Stimulated activated CD4-positive, alpha-beta T cell treated with anti-CD3 and anti-CD28 coated beads, Interleukin-4, amount 100 ng/mL, for 48 hours (primary cell): ENCODE results near the gene TEAD3.
A peak's percentile ranks its signal among the peaks of the same experiment; 100 is the strongest.

Source experiments
- DNase-seq, 2 donors: peaks; one replicate each; pipeline ENCODE4 v3.0.0-alpha.2; 2020; ENCODE audit warnings: low read depth in 2 of 2

TEAD3 gene

DNA sequence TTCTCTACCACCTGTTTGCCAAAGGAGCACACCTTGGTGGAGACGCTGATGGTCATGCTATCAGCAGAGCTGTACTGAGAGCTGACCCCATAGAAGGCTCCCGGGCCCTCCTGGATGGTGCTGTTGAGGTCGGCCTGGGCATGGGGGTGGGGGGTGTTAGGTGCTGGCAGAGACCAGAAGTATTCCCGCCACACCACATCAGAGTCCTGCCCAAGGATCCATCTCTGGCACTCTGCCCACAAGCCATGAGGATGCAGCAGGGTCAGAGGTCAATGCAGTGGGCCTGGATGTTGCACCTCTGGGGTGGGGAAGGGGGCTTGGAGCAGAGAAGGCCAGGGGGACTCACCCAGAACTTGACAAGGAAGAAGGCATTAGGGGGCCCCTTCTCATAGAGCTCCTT lies 21.3 kb downstream of the TEAD3 start:
- no peak for DNase-seq

DNA sequence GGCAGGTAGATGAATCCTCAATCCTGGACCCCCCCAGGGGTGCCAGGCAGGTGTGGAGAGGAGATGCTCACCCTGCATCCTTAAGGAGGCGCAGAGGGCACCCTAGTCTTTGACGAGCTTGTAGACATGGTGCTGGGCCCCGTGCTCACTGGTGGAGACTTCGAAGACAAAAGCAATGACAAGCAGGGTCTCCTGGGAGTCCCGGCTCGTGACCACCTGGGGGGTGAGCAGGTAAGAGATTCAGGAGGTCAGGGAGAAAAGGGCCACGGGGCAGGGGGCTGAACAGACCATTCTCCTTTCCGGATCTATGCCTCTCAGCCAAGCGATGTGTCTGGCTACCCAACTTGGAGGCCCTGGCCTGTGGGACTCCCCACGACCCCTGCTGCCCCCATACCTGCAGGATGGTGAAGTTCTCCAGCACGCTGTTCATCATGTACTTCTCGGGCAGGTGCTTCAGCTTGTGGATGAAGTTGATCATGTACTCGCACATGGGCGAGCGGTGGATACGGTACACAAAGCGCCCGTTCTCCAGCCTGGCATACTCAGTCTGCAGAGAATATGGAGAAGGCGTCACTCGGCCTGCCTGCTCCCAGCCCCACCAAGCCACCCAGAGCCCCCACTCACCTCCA lies 21.8 kb downstream of the TEAD3 start:
- DNase-seq = no peak

DNA sequence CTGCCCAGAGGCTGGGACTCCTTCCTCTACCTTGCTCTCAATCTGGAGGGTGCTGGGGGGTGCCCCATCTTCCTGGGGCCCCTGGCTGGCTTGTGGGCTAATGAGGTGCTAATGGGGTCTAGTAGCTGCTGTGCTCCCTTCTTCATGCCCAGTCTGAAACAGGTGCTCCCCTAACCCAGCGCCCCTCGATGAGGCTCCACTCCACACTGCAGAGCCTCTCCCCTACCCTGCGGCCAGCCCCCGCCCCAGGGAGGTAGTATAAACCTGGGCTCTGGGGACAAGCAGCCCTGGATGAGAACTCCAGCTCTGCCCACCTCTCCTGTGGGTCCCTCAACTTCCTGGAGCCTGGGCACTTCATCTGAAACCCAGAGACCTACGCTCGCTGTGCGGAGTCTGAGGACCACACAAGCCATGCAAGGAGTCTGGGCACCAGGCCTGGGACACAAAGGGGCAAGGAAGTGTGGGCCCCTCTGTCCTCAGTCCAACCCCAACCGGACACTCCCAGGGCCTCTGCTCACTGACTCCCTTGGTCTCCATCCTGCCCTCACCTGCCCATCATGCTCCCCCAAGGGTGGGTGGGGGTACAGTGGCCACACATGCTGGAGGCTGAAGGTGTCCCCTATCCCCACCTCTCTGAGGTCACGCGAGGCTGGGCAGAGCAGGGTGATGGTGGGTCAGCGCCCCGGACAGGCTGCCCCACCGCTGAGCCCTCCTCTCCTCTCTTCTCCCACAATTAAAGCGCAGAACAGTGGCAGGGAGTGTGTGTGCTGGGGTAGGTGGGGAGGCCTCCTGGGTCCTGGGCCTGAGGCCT lies 22.5 kb downstream of the TEAD3 start:
- DNase-seq = no peak

DNA sequence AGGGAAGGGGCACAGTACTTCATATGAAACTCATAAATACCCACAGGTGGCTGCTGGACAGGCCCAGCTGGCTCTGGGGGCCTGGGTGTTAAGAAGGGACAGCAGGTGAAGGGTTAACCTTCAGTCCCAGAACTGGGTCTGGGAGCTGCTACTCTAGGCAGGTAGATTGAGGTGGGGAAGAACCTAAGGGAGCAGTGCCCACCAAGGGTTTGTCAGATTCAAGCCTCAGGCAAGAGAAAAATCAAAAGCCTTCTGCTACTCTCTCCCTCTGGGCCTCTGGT lies 23.1 kb downstream of the TEAD3 start:
- no peak for DNase-seq

DNA sequence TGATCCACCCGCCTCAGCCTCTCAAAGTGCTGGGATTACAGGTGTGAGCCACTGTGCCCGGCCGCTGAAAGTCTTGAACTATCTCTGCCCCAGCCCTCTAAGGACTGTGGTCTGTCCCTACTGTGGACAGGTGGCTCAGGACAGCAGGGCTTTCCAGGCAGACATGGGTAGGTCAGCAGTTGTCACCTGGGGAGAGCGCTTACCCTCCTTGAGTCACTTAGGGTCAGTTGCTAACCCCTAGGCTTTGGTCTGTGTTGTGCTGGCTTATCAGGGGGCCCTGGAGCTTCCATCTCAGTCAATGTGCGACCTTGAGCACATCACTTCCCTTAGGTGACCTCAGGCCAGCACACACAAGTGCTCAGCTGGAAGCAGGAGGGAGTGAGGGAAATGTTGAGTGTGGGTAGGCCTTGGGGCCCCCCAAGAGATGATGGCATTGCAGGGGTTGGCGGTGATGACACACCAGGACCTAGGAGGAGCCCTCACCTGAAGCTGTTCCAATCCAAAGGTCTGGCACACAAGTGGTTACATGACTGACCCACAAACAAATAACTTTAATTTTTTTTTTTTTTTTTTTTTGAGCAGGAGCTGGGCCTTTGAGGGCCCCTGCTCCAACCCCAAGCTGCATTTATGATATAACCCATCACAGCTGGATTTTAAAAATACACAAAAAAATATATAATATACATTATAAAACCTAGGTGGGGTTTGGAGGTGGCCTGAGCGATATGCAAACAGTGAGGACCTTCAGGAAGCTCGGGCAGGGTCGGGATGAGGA lies 23.6 kb downstream of the TEAD3 start:
- DNase-seq = no peak

DNA sequence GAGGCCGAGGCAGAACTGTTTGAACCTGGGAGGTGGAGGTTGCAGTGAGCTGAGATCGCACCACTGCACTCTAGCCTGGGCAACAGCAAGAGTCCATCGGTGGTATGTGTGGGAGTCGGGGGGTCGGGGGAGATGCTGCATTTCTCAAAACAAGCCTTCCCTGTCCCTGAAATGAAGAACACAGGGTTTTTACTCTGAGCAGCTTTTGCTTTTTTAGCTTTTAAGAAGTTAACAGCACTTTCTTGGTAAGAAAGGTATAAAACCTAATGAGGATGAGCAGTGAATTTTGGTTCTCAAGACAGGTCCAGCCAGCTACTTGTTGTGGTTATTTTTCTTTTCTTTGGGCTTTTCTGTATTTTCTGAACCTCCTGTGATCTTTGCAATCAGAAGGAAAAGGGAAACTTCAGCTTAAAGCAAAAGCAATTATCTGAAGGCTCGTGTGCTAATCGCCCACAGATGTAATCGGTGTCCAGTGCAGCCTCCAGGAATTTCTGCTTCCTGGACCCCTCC lies 25.0 kb downstream of the TEAD3 start:
- DNase-seq = no peak

DNA sequence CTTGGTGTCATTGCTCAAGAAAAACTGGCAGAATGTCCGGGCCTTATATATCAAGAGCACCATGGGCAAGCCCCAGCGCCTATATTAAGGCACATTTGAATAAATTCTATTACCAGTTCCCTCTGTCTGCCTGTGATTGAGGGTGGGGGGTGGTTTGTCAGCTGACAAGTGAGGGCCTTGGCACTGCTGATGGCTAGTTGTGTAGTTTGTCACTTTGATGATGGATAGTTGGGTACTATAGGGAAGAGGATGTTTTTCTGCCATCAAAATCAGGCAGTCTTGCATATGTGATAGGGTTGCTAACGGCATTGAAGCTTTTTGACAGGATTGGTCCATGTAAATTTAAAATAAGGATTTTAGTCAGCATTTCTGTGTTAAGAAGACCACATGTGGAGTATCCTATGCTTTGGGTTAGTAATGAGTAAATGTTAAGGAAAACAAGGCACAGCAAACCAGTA lies 26.2 kb downstream of the TEAD3 start:
- DNase-seq = no peak

DNA sequence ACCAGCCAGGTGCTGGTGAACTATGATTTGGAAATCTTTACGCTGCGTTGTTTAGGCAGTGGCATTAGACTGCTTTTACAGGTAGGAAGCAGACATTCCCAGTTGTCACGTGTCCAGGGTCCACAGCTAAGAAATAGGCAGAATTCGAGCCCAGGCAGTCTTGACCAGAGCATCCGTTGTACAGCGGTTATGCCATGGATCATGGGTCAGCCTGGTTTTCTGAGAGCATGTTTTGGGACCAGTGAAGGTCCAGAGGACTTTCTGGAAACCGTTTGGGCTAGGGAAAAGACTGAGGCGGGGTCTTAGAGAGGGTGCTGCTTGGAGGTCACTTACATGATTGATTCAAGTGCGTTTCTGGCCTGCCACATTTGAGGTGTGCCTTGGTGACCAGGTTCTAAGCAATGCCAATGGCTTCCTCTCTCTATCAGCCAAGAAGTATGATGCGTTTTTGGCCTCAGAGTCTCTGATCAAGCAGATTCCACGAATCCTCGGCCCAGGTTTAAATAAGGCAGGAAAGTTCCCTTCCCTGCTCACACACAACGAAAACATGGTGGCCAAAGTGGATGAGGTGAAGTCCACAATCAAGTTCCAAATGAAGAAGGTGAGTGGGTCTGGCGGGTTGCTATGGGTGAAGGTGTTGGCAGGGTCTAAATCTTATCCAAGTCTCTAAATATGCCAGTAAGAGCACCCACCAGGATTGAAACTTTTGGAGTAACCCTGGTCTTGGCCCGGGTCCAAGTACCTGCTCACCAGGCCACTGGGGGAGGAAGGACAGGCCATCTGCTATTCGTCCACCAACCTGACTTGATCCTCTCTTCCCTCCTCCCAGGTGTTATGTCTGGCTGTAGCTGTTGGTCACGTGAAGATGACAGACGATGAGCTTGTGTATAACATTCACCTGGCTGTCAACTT lies 26.9 kb downstream of the TEAD3 start:
- DNase-seq = no peak

DNA sequence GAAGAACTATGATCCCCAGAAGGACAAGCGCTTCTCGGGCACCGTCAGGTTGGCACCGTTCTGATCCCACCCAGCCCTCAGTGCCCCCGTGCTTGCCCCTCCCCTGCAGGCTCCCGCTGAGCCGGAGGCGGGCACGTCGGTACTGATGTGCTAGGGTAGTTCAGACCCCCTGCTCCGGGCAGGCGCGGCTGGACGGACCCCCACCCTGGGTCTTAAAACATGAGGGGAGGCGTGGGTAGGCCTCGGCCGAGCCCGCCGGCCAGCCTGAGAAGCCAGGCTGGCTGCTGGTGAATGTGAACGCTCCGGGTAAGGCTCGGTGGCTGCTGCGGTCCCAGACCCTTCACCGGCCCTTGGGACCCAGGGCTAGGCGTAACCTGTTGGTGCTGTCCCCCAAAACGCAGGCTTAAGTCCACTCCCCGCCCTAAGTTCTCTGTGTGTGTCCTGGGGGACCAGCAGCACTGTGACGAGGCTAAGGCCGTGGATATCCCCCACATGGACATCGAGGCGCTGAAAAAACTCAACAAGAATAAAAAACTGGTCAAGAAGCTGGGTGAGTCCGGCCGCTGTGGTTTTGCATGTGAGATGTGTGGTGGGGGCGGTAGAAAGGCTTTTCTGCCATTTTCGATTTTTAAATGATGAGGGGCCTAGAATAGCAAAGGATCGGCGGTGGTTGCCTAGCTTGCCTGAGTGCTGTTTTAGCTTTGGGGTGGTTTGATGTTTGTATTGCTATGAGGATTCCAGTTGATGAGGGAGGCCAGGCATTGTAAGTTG lies 27.7 kb downstream of the TEAD3 start:
- peak in 1 of 2 donors; percentile 19 for DNase-seq

DNA sequence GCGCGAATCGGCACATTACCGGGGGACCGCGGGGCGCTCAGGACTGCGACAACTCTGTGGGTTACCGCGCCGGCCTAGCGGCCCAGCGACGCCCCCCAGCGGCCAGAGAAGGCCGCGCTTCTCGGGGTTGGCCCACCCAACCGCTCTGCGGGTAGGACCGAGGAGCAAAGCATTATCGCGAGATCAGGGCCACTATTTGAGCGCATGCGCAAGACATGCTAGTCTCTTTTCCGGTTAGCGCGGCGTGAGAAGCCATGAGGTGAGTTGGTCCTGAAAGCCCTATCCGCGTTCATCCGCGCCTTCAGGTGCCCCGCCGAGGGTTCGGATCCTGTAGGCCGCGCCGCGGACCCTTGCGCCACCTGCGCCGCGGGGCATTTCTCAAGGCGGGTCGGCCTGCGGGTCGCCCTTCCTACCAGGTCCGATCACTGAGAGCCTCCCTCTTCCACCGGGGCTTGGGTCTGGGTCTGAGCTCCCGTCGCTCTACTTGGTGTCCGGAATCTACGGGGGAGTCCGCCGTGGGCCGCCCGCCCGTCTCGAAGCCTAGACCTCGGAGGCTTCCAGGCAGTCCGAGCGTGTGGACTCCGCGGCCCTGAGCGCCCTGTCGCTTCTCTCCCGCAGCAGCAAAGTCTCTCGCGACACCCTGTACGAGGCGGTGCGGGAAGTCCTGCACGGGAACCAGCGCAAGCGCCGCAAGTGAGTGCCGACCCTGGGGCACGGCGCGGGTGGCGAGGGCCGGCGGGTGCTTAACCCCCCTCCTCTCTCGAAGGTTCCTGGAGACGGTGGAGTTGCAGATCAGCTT lies 28.5 kb downstream of the TEAD3 start, which contains the start of gene RPL10A:
Gene RPL10A (plus strand): TSS at position 221 of the 799 bp plus-strand sequence. CDS start 34 bp downstream, at position 255.
- DNase-seq = peak; percentile 92 to 93

DNA sequence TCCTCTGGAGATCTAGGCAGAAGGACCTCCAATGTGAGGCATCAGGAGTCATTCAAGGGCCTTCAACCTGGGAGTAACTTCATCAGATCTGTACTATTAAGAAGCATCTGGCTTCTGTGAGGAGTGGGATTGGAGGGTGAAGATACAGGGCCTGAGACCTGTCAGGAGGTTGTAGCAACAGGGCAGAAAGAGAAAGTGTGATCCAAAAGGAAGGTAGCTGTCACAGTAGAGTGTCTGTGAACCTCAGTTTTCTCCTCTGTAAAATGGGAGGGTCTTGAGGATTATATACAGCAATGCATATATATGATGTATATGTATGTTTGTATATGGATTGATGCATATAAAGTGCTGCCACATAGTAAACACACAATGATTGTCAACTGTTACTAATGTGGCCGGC lies 31.2 kb downstream of the TEAD3 start:
- no peak for DNase-seq

DNA sequence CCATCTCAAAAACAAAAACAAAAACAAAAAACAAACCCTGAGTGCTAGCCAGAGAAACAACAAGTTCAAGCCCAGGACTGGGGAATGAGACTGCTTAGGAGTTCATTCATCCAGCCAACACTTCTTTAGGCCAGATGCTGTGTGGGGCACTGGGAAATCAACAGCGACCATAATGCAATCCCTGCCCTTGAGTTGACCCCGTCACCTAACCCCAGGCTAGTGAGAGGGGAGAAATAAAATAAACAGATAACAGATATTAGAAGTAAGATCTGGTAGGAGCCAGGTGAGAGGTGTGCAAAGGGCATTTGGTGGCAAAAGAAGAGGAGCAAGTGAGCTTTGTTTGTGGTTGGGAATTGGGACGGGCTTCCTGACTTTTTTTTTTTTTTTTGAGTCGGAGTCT lies 33.6 kb downstream of the TEAD3 start:
- DNase-seq = no peak

DNA sequence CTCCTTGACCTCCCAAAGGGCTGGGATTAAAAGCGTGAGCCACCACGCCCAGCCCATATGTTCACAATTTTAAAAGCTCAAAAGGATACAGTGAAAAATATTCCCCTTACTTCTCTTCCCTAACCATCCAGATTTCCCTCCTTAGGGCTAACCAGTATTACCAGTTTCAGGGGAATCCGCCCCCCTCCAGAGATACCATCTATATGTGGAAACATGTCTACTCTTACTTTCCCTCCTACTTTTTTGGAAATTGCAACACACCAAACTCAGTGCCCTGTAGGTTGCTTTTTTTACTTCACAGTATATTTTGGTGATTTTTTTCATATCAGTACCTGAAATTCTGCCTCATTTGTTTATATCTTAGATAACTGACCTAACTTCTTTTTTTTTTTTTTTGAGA lies 35.6 kb downstream of the TEAD3 start:
- no peak for DNase-seq

DNA sequence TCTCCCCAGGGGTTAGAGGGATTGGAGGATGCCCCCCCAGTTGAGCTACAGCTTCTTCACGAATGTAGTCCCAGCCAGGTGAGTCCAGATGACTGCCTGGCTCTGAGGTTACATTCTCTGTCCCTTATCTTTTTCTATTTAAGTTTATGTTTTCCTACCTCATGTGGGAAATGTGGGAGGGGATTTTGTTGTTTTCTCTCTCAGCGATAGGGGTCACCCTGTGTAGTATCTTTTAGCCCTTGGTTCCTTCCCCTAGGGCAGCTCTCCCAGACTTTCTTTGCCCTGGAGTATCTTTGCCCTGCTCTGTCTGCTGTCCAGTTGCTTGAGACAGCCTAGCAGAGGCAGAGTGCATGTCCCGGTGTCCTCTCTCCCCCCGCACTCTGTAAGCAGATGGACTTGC lies 39.0 kb downstream of the TEAD3 start:
- no peak for DNase-seq

DNA sequence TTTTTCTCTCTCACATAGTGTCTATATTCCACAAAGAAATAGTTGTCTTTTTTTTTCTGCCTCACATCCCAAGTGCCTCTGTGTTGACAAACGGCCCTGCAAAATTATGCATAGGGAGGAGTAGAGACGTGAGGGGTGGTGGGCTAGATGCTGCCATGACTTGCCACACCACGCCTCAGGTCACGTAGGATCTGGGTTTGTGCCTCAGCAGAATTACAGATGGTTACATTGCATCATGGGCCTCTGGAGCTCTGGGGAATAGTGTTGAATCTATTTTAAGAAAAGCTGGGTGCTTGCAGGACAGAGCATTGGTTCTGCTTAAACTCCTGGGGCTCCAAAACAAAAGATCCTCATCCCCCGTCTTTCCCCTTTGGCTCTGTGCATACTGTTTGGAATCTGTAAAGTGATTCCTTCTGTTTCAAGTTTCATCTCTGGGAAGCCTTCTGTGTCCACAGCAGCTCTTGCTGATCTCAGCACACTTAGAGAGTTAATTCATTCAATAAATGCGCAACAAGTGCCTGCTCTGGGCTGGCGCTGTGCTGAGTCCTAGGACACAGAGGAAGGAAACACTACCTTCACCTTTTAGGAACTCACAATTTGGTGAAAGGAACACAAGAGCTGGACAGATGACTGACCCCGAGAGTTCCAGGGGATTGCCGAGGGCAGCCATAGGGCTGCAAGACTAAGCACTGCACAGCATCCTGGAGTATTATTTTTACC lies 42.3 kb downstream of the TEAD3 start:
- no peak for DNase-seq

DNA sequence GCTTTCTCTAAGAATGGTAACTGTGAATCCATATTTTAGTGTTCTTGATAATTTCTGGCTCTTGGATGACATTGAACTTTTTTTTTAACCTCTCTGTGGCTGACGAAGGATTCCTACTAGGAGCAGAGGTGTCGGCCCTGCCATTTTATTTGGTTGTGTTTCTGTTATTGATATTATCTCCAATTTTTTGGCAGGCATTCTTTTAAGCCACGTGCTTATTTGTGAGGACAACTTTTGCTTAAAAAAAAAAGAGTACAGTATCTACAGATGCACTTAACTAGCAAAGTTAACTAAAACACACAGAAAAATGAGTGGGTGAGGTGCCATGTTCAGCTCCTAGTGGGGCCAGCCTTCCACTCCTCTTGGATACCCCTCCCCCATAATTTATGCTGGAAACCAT lies 43.6 kb downstream of the TEAD3 start:
- no peak for DNase-seq

DNA sequence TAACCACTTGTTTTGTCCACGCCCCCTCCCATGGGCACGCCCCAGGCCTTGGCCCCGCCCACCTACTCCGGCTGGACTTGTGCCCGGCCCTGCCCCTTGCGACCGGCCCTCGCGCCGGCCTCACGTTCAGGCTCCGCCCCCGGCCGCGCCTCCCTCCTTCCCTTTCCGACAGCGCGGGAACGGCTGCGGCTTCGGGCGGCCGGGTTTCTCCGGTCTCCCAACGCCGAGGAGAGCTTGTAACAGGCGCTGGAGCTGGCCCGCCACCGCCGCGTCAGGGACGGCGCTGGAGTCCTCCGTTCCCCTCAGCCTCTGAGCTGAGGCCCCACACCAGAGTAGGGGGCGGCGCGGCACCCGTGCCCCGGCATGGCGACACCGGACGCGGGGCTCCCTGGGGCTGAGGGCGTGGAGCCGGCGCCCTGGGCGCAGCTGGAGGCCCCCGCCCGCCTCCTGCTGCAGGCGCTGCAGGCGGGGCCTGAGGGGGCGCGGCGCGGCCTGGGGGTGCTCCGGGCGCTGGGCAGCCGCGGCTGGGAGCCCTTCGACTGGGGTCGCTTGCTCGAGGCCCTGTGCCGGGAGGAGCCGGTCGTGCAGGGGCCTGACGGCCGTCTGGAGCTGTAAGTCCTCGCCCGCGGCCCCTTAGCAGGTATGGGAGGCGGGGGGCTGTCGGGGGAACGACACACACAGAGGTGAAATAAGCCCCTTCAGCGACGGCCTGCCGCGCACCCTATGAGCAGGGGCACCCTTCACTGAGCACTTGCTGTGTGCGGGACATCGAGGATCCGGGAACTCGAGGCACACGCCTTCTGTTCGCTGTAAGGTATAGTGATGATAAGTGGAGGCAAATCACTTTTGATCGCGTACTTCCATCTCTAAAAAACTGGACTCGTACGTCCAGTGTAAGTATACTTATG lies 44.4 kb downstream of the TEAD3 start, which contains the start of gene FANCE:
Gene FANCE (plus strand): TSS at position 156 of the 908 bp plus-strand sequence. CDS start 208 bp downstream, at position 364.
- DNase-seq = peak; percentile 91 to 92
